Glomerular endothelial cell (primary cell): Measurements from ENCODE around the gene ALDH1L1. TPM values are rescaled to one million over a fixed set of nuclear protein-coding genes. Genes with fewer than 3 reads are reported as not detected.

Source experiments
- DNase-seq: peaks from one replicate; pipeline ENCODE4 v3.0.0-alpha.2; 2011; ENCODE audit warnings: low read depth, low spot score; ENCODE audit errors: extremely low read depth
- total RNA-seq: library from RNA; depleted of rRNA; stranded (reverse); fragments of >200 nt; gene quantifications from 2 replicates; pipeline ENCODE4 v1.2.3, GENCODE V29; 2015

Gene ALDH1L1
- total RNA-seq, 1 donor from 2014 or later = not detected

DNA sequence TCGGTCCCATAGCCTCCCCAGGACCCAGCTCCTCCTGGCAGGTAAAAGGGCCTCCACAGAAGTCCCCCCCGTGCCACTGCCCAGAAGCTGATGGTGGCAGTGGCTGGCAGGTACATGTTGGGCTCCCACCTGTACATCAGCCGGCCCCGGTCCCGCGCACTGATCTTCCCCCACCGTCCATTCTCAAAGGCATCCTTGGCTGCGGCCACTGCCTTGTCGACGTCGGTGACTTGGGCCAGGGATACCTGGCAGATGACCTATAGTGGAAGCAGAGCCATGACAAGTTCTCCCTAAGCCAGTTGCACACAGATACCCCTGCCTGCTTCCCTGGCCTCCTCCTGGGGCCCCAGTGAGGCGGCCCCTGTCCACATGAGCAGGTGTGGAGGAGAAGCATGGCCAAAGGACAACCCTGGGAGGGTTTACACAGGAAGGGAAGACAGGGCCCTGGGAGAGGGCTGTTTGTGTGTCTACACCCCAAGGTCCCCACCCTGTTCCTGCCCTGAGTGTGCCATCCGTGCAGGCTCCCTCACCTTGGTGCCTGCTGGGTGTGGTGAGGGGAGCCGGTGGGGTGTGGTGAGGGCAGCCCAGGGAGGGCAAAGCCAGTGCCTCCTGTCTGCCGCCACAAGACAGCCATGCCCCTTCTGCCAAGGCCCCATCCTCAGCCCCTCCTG, 44.8 kb downstream of the ALDH1L1 start:
- no peak for DNase-seq

DNA sequence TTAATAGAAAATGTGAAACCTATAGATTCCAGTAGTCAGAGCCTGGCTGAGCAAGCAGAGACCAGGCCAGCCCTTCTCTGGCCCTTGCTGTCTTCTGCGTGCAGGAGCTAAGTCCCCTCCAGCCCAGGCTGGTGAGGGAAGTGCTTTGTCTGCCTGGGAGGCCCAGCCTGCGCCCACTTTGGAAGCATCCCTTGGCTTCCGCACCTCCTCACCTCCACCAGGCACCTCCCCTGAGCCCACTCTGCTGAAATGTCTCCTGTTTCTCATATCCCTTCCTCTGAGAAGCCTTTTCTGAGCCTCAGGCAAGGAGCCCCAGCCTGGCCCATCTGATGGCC, 45.3 kb downstream of the ALDH1L1 start:
- no peak for DNase-seq

DNA sequence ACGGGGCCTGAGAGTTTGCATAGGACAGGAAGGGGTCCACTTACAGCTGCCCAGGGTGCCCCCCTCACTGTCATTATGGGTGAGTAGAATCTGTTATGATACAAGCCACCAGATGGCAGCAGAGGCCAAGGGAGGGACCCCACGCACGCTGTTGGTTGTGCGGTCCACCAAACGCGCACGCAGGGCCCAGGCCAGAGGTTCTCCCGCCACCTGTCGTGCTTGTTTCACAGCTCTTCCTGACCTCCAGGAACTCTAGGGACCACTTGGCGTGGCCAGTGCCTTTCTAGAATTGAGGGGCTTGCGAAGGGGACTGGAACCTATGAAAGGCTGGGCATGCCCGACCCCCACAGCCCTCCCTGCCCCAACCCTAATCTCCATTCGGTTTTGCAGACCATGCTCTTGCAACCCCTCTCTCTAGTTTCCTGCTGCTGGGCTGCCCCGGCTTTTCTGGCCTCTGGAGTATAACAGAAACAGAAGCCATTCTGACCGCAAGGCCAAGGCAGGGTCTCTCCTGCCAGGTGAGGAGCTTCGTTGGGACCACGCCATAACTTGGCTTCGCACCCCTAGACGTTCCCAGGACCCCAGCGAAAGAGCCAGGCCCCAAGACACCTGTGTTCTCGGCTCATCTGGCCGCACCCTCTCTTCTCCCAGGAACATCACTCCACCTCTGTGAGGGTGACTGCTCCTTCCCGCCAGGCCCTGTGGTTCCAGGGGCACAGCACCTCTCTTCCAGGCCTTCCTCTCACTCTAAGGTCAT, 46.0 kb downstream of the ALDH1L1 start:
- no peak for DNase-seq

DNA sequence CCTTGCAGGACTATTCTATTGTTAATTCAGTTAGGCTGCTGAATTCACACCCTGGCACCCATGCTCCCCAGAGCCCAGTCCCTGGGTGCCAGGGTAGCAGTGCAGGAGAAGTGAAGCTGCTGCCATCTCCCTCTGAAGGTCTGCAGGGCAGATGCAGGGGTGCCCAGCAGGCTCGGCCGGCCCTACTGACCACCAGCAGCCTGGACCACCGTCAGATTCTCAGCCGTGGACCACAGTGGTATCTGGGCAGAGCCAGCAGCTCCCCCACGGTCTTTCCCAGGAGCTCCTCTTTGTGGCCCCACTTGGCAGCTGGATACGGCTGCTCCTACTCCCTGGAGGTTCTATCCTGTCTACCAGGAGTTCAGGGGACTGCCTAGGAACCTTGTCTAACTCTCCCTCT, 46.8 kb downstream of the ALDH1L1 start:
- DNase-seq = no peak

DNA sequence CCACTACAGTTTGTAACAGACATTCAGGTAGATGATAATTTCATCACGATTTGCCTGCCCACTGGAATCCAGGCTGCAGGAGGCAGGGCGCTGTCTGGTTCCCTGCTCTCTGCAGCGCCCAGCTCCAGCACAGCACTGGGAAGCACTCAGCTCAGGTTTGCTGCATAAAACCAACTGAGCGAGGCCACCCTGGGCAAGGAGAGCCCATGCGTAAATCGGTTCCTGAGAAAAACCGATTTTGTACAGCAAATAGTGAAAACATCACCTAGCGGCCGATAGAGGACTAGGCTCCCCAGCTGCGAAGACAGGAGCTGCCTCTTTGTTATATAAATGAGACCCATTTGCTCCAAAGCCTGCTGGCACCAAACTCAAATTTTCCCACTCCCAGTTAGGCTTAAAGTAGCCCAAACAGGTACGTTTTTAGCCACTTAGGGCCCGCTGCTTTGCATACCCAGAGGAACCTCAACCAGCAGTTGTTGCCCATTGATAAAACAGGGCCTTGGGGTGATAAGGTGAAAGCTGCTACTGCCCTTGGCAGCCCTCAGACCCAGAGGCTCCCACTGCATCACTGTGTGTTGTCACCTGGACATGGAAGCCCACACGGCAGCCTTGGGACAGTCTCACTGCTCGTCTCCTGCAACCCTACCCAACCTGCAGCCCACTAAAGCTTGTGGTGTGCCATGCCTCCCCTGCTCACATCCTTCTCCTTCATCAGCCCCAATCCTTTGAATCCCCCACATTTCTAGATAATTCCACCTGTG, 47.5 kb downstream of the ALDH1L1 start:
- no peak for DNase-seq

DNA sequence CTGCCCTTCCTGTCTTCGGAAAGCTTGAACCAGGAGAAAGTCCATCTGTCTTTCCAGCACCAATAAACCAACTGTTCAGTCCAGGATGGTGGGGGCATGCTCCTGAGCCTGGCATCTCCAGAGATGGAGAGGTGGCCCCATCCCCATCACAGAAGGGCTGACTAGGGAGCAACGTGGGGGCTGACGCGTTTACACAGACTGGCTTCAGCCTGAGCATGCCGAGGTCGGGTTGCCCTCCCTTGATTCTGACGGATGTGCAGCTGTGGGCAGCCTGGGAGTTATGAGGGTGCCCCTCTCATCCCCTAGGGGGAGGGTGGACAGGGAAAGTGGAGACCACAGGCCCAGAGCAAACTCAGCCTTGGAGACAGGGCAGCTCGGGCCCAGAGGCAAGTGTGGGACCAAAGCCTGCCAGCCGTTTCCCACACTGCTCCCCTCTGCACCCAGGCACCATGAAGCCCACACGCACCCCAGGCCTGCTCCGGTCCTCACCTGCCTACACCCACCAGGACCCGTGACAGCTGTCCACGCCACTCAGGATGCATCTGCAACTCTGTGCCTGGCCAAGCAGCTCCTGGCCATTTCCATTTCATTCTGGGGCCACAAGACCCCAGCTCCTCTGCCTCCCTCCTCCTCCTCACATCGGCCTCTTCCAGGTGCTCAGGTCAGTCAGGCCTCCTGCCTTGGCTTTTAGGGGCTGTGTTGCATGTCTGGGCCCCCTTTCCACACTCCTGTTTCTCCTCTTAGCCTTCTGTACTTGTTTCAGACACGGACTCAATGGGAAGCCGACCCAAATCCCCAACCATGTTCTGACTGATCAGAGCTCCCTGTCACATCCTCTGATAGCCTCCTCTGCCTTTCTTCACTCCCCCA, 48.3 kb downstream of the ALDH1L1 start:
- DNase-seq = no peak

DNA sequence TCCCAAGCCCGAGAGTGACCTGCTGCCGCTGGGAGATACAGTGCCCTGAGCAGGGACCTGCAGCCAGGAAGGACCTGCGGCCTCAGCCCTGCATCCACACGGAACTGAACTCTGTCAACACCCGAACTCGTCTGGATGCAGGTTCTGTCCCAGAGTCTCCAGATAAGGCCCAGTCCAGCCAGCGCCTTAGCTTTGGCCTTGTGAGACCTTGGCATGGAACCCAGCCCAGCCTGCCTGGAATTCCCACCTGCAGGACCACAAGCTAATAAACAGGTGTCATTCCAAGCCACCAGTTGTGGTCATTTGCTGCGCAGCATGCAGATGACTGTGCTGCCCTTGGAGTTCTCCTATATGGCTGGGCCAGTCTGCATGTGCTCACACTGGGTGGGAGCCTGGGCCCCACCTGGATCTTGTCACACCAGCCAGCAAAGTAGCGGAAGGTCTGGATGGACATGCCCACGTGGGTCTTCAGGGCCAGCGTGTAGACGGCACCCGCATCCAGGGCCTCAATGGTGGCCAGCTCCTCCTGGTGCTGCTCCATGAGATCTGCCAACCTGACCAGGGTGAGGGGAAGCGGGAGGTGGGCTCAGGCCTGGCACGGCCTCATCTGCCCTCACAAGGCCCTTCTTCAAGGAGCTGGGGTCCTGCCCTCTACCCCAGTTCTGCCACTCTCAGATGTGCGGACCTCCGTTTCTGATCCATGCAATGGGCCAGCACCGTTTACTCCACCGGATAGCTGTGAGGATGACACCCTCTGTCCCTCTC, 49.2 kb downstream of the ALDH1L1 start:
- no peak for DNase-seq

DNA sequence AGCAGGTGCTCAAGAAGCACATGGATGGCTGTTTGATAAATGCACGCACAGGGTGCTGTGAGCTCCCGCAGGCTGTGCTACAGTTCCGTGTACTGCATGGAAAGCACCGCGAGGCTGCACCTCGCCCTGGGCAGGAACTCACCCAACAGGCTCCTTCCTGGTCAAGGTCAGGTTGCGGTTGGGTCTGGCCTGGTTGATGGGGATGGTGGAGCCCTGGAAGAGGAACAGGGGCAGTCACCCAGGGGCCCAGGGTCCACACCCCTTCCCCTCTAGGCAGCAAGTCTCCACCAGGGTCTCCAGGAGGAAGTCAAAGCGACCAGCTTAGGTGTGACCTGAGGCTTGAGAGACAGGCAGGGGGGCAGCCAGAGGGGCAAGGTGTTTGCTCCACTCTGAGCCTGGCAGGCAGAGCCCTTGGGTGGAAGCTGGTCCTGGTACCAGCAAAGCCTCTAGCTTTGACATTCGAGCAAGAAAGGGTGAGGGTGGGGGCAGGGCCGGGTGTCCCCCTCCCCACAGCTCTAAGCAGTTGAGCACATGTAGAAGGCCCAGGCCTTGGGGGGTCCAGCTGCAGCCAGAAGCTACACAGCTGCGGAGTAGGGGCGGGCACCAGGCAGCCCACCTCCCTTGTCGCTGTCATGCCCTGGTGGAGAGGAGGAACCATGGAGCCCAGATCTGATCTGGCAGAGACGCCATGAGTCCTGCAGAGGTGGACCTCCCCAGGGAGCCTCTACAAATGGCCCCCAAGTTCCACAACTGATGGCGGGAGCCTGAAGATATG, 50.1 kb downstream of the ALDH1L1 start:
- no peak for DNase-seq

DNA sequence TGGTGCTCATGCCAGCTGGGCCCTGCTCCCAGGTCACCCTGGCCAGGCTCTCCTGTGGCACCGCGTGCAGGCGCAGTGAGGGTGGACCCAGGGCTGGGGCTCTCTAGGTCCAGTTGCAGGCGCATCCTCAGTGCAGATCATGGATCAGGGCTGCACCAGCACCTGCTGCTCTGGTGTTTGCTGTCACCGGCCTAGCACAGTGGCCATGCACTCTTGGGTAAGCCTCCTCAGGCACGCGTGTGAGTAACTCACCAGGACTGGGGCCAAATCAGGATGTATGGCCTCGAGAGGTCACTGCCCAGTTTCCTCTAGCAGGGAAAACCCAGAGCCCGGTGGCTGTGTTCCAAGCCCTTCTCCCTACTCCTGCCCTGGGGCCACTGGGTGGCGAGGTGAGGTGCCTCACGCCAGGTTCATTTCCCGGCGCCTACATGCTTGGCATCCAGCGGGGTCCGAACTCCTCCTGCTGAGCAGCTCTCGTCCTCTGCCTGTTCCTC, 50.9 kb downstream of the ALDH1L1 start:
- DNase-seq = peak; percentile 62

DNA sequence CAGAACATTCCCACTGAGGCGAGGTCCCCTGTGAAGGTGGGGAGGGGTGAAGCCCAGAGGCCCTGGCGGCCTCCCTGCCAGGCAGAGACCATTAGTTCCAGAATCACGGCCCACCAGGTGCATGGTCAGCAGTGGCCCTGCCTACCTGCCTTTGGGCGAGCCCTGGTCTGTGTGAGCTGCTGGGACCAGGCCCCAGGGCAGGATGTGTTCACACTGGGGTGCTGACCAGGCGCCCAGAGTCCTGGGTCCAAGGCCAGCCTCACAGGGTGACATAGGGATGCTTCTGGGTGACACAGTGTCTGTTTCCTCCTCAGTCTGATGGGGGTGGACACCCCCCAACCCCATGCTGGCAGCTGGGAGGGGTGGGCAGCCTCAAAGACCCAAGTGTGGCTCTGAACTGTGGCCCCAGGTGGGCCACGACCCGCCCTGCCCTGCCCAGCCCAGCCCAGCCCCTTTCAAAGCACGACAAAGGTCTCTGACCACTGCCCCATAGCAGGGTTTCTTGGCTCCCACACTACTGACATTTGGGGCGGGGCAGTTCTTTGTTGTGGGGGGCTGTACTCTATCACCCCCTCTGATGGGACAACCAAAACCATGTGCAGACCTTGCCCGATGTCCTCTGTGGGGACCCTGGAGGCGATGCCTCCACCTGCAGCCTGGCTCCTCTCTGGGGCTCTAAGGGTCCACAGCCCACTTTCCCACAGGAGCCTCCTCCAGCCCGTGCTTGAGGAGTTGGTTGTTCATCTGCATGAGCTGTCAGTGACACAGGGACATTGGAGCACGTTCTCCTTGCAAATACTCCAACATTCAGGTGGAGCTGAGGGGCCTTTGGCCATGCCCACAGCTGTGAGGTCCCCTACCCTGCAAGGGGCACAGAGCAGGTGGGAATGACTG, 51.6 kb downstream of the ALDH1L1 start:
- no peak for DNase-seq

DNA sequence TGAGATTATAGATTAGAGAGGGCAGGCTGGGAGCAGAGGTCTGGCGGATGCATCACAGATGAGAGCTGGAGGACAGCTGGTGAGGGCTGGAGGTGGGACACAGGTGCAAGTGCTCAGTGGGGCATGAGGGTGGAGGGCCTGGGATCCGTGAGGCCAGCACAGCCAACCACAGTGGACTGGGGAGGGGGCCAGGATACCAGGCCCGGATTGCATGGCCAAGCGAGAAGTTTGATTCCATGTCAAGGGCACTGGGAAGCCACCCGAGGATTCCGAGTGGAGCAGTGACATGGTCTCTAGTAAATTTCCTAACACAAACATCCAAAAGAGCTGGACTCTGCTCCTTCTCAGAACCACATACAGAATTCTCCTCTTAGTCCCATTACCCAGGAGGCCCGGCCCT, 52.5 kb downstream of the ALDH1L1 start:
- DNase-seq = no peak

DNA sequence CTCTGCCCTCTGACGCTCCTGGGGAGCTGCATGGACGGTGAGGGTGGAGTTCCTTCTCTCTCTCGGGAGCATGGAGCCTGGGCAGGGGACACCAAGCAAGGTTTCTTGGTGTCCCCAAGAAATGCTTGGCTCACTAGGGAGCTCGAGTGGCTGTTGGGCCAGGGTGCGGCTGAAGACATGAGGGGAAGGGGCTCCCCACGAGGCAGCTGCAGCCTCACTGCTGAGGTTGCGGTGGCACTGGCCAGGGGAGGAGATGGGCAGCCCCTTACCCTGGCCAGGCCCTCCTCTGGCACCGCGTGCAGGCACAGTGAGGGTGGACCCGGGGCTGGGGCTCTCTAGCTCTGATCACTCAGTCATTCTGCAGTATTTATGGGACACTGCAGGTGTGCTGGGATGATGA, 52.9 kb downstream of the ALDH1L1 start:
- DNase-seq = no peak

DNA sequence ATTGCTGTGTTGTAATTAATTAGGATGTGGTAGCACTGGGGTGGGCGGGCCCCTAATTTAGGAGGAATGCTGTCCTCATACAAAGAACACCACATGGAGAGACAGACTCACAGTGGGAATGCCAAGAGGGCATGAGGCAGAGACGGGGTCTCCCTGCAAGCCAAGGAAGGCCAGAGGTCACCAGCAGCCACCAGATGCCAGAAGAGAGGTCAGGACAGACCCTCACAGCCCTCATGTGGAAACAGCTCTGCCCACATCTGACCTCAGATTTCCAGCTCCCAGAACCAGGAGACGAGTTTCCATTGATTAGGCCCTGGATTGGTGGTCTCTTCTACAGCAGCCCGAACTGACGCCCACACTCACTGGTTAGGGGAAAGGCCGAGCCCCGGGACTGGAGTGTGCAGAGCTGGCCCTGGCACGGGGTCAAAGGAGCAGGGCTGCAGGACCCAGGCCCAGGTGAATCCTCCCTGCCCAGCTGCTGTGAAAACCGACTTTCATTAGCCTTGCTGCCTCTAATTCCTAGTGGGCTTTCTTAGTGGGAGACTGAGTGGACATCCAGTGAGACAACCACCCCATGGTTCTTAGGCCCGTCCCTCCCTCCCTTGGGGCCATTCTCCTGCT, 53.5 kb downstream of the ALDH1L1 start:
- DNase-seq = no peak

DNA sequence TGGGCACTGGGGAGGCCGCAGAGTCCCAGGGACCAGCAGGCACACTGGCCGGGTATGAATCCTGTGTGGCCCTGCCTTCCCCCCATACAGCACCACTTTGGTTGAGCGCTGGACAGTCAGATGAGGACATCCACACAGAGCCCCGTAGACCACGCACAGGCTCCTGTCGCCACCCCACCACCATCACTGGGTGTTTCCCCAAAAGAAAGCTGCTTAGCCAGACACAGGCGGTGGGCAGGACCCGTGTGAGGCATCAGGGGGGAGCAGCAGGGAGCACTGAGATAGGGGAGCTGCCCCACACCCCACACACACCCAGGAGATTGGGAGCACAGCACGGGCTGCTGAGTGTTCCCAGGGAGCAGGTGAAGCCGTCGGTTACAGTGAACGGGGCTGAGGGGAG, 54.1 kb downstream of the ALDH1L1 start:
- no peak for DNase-seq

DNA sequence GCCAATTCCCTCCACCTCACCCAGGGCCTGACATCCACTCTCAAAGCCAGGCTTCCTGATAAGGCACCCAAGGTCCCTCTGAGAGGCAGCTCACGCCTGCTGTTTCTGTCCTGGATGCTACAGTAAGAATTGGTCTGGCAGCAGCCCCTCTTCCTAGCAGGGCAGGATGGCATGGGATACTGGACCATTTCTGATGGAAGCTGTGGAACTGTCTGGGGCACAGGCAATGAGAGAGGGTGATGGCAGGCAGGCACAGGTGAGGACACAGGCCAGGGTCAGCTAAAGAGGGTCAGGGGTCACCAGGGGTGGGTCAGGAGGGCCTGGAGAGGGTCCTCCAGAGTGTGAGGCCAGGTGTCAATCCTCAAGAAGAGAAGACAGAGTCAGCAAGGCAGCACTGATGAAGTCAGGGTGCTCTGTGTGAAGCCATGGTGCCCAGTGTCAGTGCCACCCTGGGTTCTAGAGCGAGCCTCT, 54.6 kb downstream of the ALDH1L1 start:
- DNase-seq = no peak

DNA sequence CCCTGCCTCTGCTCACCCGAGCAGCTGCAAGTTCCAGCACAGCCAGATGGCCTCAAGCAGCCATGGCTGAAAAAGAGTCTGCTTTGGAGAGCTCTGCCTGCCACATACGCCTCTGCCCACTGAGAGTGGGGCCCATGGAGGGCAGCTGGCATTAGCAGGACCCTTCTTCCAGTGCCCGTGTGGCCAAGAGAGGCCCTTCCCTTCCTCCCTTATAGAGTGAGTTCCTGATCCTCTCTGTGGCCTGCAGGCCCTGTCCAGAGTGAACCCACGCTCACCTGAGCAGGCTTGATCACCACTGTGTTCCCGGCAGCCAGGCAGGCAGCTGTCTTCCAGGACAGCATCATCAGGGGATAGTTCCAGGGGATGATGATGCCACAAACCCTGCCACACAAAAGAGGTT, 55.0 kb downstream of the ALDH1L1 start:
- no peak for DNase-seq

DNA sequence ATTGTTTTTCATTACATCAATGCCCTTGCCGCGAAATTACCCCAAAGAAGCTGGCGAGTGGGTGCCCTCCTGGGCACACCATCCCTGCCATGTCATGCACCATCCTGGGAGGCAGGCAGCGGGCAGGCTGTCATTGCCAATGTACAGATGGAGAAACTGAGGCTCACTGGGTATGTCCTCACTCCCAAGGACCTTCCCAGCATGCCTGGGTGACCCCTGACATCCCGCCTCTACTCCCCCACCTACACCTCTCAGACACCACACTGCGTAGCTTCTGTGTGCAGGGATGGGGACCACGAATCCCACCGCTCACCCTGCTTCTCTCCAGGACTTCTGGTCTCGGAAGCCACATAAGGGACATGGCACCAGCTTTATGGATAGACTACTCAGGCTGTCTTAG, 55.5 kb downstream of the ALDH1L1 start:
- DNase-seq = no peak
